Epidermal melanocyte (primary cell): ENCODE data around the gene NBPF1.
"Not testable (repeated sequence)": the region's sequence is repeated elsewhere in the genome, so short reads cannot be mapped to it uniquely, and the experiment has no call there.

Experiments used
- DNase-seq: peaks from one replicate; pipeline ENCODE4 v3.0.0; 2011; ENCODE audit warnings: low spot score; ENCODE audit not compliant: insufficient read length

The NBPF1 gene

GRCh38 chr1:16607853-16608815 is 5.2 kb downstream of the NBPF1 start:
- not testable (repeated sequence) for DNase-seq

- DNase-seq, result no peak
These were observed 5.9 kb downstream of the NBPF1 start for GRCh38 chr1:16607433-16607851.

GRCh38 chr1:16606666-16607432 is 6.5 kb downstream of the NBPF1 start:
- not testable (repeated sequence) for DNase-seq

- peak; percentile 12 for DNase-seq
These were observed 7.5 kb downstream of the NBPF1 start for GRCh38 chr1:16605532-16606505.

GRCh38 chr1:16605213-16605525 is 8.2 kb downstream of the NBPF1 start:
- DNase-seq, result no peak

GRCh38 chr1:16604514-16605212 is 8.7 kb downstream of the NBPF1 start:
- peak; percentile 13 for DNase-seq

- DNase-seq, result not testable (repeated sequence)
These were observed 9.7 kb downstream of the NBPF1 start for GRCh38 chr1:16603623-16604022.

GRCh38 chr1:16602336-16603011 is 10.9 kb downstream of the NBPF1 start:
- not testable (repeated sequence) for DNase-seq

- not testable (repeated sequence) for DNase-seq
These were observed 12.2 kb downstream of the NBPF1 start for GRCh38 chr1:16600855-16601786.

GRCh38 chr1:16599326-16599725 is 14.0 kb downstream of the NBPF1 start:
- DNase-seq, result not testable (repeated sequence)

GRCh38 chr1:16595216-16595615 is 18.1 kb downstream of the NBPF1 start:
- not testable (repeated sequence) for DNase-seq

- DNase-seq, result not testable (repeated sequence)
These were observed 21.5 kb downstream of the NBPF1 start for GRCh38 chr1:16591845-16592244.

- DNase-seq, result not testable (repeated sequence)
These were observed 25.3 kb downstream of the NBPF1 start for GRCh38 chr1:16588081-16588480.

GRCh38 chr1:16587639-16588038 is 25.7 kb downstream of the NBPF1 start:
- not testable (repeated sequence) for DNase-seq

GRCh38 chr1:16565324-16565723 is 48.0 kb downstream of the NBPF1 start:
- DNase-seq, result not testable (repeated sequence)

GRCh38 chr1:16561035-16561434 is 52.3 kb downstream of the NBPF1 start:
- DNase-seq, result not testable (repeated sequence)

- DNase-seq, result not testable (repeated sequence)
These were observed 52.9 kb downstream of the NBPF1 start for GRCh38 chr1:16560498-16560897.

- DNase-seq, result not testable (repeated sequence)
These were observed 53.7 kb downstream of the NBPF1 start for GRCh38 chr1:16559688-16560087.

GRCh38 chr1:16557034-16557433 is 56.3 kb downstream of the NBPF1 start:
- DNase-seq, result not testable (repeated sequence)
